OCI-LY7 (cell line): ENCODE results near the gene EVC. TPM values are rescaled to one million over a fixed set of nuclear protein-coding genes. Genes with fewer than 3 reads are reported as not detected.

Source experiments
- BruUV-seq: library from RNA; stranded (reverse); fragments of 400-500 nt; replicated peaks from 2 replicates; lab custom pipeline; 2021; lab: Mats Ljungman, UMichigan
- CTCF ChIA-PET: fragments of 300-600 bp; sonication (Branson Sonifier 250); formaldehyde crosslinking; loops from one replicate; lab custom pipeline; 2022; ENCODE audit warnings: antibody characterized with exemption; ENCODE audit not compliant: unreplicated experiment; lab: Charles Lee
- POLR2A ChIA-PET: fragments of 300-600 bp; sonication (Branson Sonifier 250); formaldehyde crosslinking; loops from one replicate; lab custom pipeline; 2022; ENCODE audit warnings: antibody characterized with exemption; lab: Charles Lee
- DNase-seq: peaks from one replicate; pipeline ENCODE4 v3.0.0-alpha.2; 2015; ENCODE audit warnings: low spot score
- H2AFZ ChIP-seq: fragments of 200-600 bp; sonication (generic), shearing (Covaris generic); 2 replicates; pipeline ENCODE4 v1.6.1; 2014; ENCODE audit warnings: mild to moderate bottlenecking, antibody characterized with exemption, low read length, moderate library complexity
- H3K27ac ChIP-seq: fragments of 200-600 bp; sonication (generic); 2 replicates; pipeline ENCODE4 v1.5.1; 2014; ENCODE audit warnings: mixed run types, low read depth, mild to moderate bottlenecking, moderate library complexity, low read length, inconsistent platforms; ENCODE audit not compliant: poor library complexity, severe bottlenecking
- H3K36me3 ChIP-seq: fragments of 200-600 bp; sonication (generic); 2 replicates; pipeline ENCODE4 v1.6.1; 2014; ENCODE audit warnings: mild to moderate bottlenecking, antibody characterized with exemption, low read length, moderate library complexity, mixed read lengths; ENCODE audit not compliant: insufficient read depth
- H3K4me1 ChIP-seq: fragments of 200-600 bp; sonication (generic); 2 replicates; pipeline ENCODE4 v1.5.1; 2014; ENCODE audit warnings: mild to moderate bottlenecking, low read length; ENCODE audit not compliant: insufficient read depth, poor library complexity, severe bottlenecking
- H3K4me2 ChIP-seq: fragments of 200-600 bp; sonication (generic); 2 replicates; pipeline ENCODE4 v1.6.1; 2014; ENCODE audit warnings: mild to moderate bottlenecking, low read length
- H3K4me3 ChIP-seq: fragments of 200-600 bp; sonication (generic); 2 replicates; pipeline ENCODE4 v1.5.1; 2014; ENCODE audit warnings: mild to moderate bottlenecking, low read depth, low read length; ENCODE audit not compliant: poor library complexity, severe bottlenecking
- H3K79me2 ChIP-seq: fragments of 200-600 bp; sonication (generic); 2 replicates; pipeline ENCODE4 v1.6.1; 2016; ENCODE audit warnings: low read depth, mild to moderate bottlenecking, low read length, moderate library complexity, mixed read lengths; ENCODE audit not compliant: insufficient read depth
- H3K9me2 ChIP-seq: fragments of 200-600 bp; sonication (generic); 2 replicates; pipeline ENCODE4 v1.6.1; 2016; ENCODE audit warnings: mild to moderate bottlenecking, low read length, mixed read lengths; ENCODE audit not compliant: insufficient read depth
- H3K9me3 ChIP-seq: fragments of 200-600 bp; sonication (generic); 2 replicates; pipeline ENCODE4 v1.6.1; 2014; ENCODE audit warnings: mild to moderate bottlenecking, mixed run types, low read length, mixed read lengths
- H4K20me1 ChIP-seq: fragments of 200-600 bp; sonication (generic); 2 replicates; pipeline ENCODE4 v1.6.1; 2014; ENCODE audit warnings: mild to moderate bottlenecking, antibody characterized with exemption, low read length, moderate library complexity, mixed read lengths; ENCODE audit not compliant: insufficient read depth
- CTCF ChIP-seq: fragments of 200-600 bp; sonication (generic); conservative IDR thresholded peaks from 2 replicates; pipeline ENCODE4 v1.5.1; 2014; ENCODE audit warnings: mild to moderate bottlenecking, antibody characterized with exemption, low read length, moderate library complexity, mixed read lengths
- EZH2phosphoT487 ChIP-seq: fragments of 200-600 bp; sonication (generic); IDR thresholded peaks from 2 replicates; pipeline ENCODE4 v1.6.1; 2018; ENCODE audit warnings: low read depth, borderline replicate concordance, mild to moderate bottlenecking, mixed run types, antibody characterized with exemption, low read length, moderate library complexity, mixed read lengths
- intact Hi-C: fragments of 100-400 bp; cut with micrococcal nuclease; formaldehyde crosslinking; loops from one replicate; pipeline ENCODE4 v1.10.0; 2022; ENCODE audit not compliant: unreplicated experiment
- total RNA-seq, 2 experiments: library from RNA; depleted of rRNA in 1 of 2; stranded (reverse); fragments of >200 nt in 1 of 2; shearing (Covaris generic) in 1 of 2; gene quantifications; 2 replicates each; pipeline ENCODE4 v1.2.3, GENCODE V29; 2014 to 2022

Gene EVC
- total RNA-seq, 2 experiments from 2014 or later, result not detected

DNA sequence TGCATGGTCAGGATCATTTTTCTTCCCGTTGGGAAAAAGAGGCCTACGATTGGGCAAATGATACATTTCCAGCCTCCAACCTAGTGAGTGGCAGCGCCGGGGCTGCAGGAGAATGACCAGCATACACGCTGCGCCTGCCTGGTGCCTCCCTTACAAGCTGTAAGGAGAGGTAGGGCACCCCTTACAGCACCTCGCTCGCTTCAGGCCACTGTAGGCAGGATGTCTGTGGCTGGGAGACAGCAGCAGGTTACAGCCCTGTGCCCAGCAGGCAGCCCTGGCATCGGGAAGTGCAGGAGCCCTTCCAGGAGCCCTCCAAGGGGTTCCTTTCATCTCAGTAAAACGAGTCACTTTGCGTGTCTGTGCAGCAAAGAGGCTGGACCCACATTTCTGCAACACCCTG is 88.4 kb downstream of the EVC start:
- no peak overlapping the region for H3K4me3 ChIP-seq
- no peak overlapping the region for H3K4me2 ChIP-seq
- ChIA-PET POLR2A (no interaction called here), CTCF (no interaction called here)
- H3K9me2 ChIP-seq, result no peaks in the 10 kb centered on the region
- H2AFZ ChIP-seq, result no peak overlapping the region
- H3K4me1 ChIP-seq, result no peaks in the 10 kb centered on the region
- no peak overlapping the region for H3K27ac ChIP-seq
- intact Hi-C loops, result no loop called here
- DNase-seq, result no peak
- H3K9me3 ChIP-seq, result no peaks in the 10 kb centered on the region
- TF ChIP-seq CTCF (no peak), EZH2phosphoT487 (no peak)
- H4K20me1 ChIP-seq, result no peaks in the 10 kb centered on the region
- H3K36me3 ChIP-seq, result no peaks in the 10 kb centered on the region
- no peaks in the 10 kb centered on the region for H3K79me2 ChIP-seq
- BruUV-seq, result no TSS peak

GRCh38 chr4:5800496-5800895 is 89.5 kb downstream of the EVC start:
- TF ChIP-seq CTCF, result no peak
- no peak for TF ChIP-seq EZH2phosphoT487
- intact Hi-C loops, result no loop called here
- no peaks in the 10 kb centered on the region for H4K20me1 ChIP-seq
- no TSS peak for BruUV-seq
- no peaks in the 10 kb centered on the region for H3K9me2 ChIP-seq
- no peak overlapping the region for H3K27ac ChIP-seq
- no peak overlapping the region for H3K4me3 ChIP-seq
- no peaks in the 10 kb centered on the region for H3K36me3 ChIP-seq
- H3K4me1 ChIP-seq, result no peaks in the 10 kb centered on the region
- H3K79me2 ChIP-seq, result no peaks in the 10 kb centered on the region
- H2AFZ ChIP-seq, result no peak overlapping the region
- ChIA-PET CTCF (no interaction called here), POLR2A (no interaction called here)
- no peaks in the 10 kb centered on the region for H3K9me3 ChIP-seq
- no peak overlapping the region for H3K4me2 ChIP-seq
- no peak for DNase-seq

- POLR2A ChIA-PET, result no interaction called here
- Histone ChIP-seq H3K4me3 (no peak overlapping the region), H3K4me1 (no peaks in the 10 kb centered on the region), H3K79me2 (no peaks in the 10 kb centered on the region), H2AFZ (no peak overlapping the region), H3K36me3 (no peaks in the 10 kb centered on the region), H3K27ac (no peak overlapping the region), H3K9me3 (no peaks in the 10 kb centered on the region), H3K4me2 (no peak overlapping the region), H3K9me2 (no peaks in the 10 kb centered on the region), H4K20me1 (no peaks in the 10 kb centered on the region)
- BruUV-seq, result no TSS peak
- DNase-seq, result no peak
- TF ChIP-seq CTCF (no peak), EZH2phosphoT487 (no peak)
- CTCF ChIA-PET, result no interaction called here
- intact Hi-C loops, result no loop called here
Measured at GRCh38 chr4:5801696-5802095, 90.7 kb downstream of the EVC start.
